ENCODE measurements around the gene ESD.

DNA sequence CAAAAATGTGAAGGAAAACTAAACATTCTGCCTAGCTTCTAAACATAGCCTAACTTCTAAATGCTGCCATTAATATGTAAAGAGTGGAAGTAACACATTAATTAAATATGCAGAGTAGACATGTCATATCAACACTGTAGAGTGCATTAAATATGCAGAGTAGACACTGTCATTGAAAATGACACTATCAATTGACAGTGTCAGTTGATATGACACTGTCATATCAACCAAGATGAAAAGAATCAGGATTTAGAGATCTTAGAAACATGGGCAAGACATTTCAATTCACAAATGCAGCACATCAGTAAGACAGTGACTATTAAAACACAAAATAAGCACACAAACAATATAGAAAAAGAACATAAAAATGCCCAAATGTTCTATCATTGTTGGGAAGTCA is 25.3 kb downstream of the ESD start:
- TF ChIP-seq CTCF (IDR thresholded peaks at IDR 0.05; ENCODE audit: borderline replicate concordance, extremely low read depth, low read length, poor library complexity, severe bottlenecking) (no peak), EZH2 (IDR thresholded peaks at IDR 0.05; ENCODE audit: borderline replicate concordance, low read depth, low read length, severe bottlenecking) (no peak)
